GM21381 (cell line): ENCODE data around the gene R3HDML.

Experiments
- ATAC-seq: cut with Tn5 transposase; IDR thresholded peaks from one replicate; pipeline ENCODE4 v1.9.1; 2021; ENCODE audit warnings: mild to moderate bottlenecking, moderate library complexity; ENCODE audit not compliant: unreplicated experiment

Gene R3HDML

DNA sequence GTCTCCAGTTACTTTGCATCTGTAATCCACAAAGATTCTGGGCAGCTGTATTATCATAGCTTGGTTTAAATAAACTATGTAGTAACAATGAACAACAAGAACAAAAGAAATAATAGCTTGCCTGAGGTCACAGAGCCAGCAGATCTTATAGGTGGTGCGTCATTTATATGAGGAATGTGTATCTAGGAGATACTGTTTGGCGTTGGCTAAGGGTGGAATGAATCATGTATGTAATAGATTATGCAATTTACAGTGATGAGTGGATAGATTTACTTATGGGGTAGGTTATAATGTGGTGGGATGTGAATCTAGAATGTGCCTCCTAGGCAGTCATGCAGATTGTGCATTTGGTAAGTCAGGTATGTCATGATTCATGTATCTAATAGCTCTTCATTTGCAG lies 61.5 kb downstream of the R3HDML start:
- ATAC-seq: no peak

DNA sequence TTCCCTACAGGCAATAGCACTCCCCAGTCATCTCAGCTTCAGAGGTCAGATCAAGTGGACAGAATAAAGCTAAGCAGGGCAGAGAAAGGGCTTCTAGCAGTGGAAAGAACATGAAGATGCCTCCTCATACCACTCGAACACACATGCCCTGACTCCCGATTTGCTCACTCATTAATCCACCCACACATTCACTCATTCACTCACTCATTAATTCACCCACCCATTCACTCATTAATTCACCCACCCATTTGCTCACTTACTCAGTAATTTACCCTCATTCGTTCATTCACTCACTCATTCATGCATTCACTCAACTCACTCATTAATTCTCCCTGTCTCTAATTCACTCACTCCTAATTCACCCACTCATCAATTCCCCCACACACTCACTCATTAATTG lies 62.6 kb downstream of the R3HDML start:
- no peak for ATAC-seq

DNA sequence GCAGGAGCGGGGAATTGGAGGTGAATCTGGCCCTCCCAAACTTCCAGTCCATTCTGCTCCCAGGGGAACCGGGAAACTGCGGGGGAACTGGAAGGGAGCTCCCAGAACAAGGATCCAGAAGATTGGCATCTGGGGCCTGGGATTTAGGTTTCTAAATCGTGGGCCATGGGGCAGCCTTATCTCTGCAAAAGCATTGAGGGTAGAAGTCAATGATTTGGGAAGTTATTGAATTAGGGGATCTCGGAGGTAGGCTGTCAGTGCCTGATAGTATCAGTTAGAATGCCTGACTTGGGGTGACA lies 63.8 kb downstream of the R3HDML start:
- ATAC-seq: no peak
